ENCODE data around the gene PPP1R11.

Gene PPP1R11

GRCh38 chr6:30061858-30062458 lies 5.0 kb upstream of the PPP1R11 start:
- Histone ChIP-seq H3K4me1 (ENCODE audit: control insufficient read depth, insufficient read depth, low read length) (peaks cover 23% of the 10 kb centered on the region), H3K4me2 (ENCODE audit: low read length) (peak overlapping the region; percentile 93), H3K4me3 (ENCODE audit: low read length) (peak overlapping the region; percentile 92)

GRCh38 chr6:30062471-30063178 lies 4.4 kb upstream of the PPP1R11 start:
- Histone ChIP-seq H3K9me3 (replicated peaks; ENCODE audit: low read length) (no peaks in the 10 kb centered on the region), H3K36me3 (ENCODE audit: insufficient read depth, low read length) (peaks cover 9% of the 10 kb centered on the region), H3K9ac (ENCODE audit: low read depth, low read length) (peak overlapping the region; percentile 97), H3K27me3 (ENCODE audit: control insufficient read depth, insufficient read depth, low read length) (no peaks in the 10 kb centered on the region), H3K4me3 (ENCODE audit: low read length) (peak overlapping the region; percentile 92), H3K4me2 (ENCODE audit: low read length) (peak overlapping the region; percentile 93), H3K4me1 (ENCODE audit: control insufficient read depth, insufficient read depth, low read length) (peaks cover 23% of the 10 kb centered on the region)

More at GRCh38 chr6:30061858-30062458, 5.0 kb upstream of the PPP1R11 start:
- no peaks in the 10 kb centered on the region for H3K9me3 ChIP-seq (replicated peaks; ENCODE audit: low read length)
- H3K27me3 ChIP-seq (ENCODE audit: control insufficient read depth, insufficient read depth, low read length), result no peaks in the 10 kb centered on the region
- H3K9ac ChIP-seq (ENCODE audit: low read depth, low read length), result peak overlapping the region; percentile 97
- H3K36me3 ChIP-seq (ENCODE audit: insufficient read depth, low read length), result peaks cover 13% of the 10 kb centered on the region

GRCh38 chr6:30063315-30063714 lies 3.7 kb upstream of the PPP1R11 start:
- Histone ChIP-seq H3K4me3 (ENCODE audit: low read length) (no peak overlapping the region), H3K4me2 (ENCODE audit: low read length) (no peak overlapping the region)

GRCh38 chr6:30066082-30066481 lies 916 bp upstream of the PPP1R11 start:
- Histone ChIP-seq H3K36me3 (ENCODE audit: insufficient read depth, low read length) (peaks cover 23% of the 10 kb centered on the region), H3K9me3 (replicated peaks; ENCODE audit: low read length) (no peaks in the 10 kb centered on the region), H3K9ac (ENCODE audit: low read depth, low read length) (peak overlapping the region; percentile 75), H3K4me1 (ENCODE audit: control insufficient read depth, insufficient read depth, low read length) (peaks cover 22% of the 10 kb centered on the region), H3K4me3 (ENCODE audit: low read length) (peak overlapping the region; percentile 75), H3K4me2 (ENCODE audit: low read length) (peak overlapping the region; percentile 89), H3K27me3 (ENCODE audit: control insufficient read depth, insufficient read depth, low read length) (no peaks in the 10 kb centered on the region)

More at GRCh38 chr6:30063315-30063714, 3.7 kb upstream of the PPP1R11 start:
- H3K9ac ChIP-seq (ENCODE audit: low read depth, low read length), result no peak overlapping the region
- H3K36me3 ChIP-seq (ENCODE audit: insufficient read depth, low read length), result peaks cover 9% of the 10 kb centered on the region
- H3K27me3 ChIP-seq (ENCODE audit: control insufficient read depth, insufficient read depth, low read length), result no peaks in the 10 kb centered on the region
- no peaks in the 10 kb centered on the region for H3K9me3 ChIP-seq (replicated peaks; ENCODE audit: low read length)
- H3K4me1 ChIP-seq (ENCODE audit: control insufficient read depth, insufficient read depth, low read length), result peaks cover 28% of the 10 kb centered on the region

GRCh38 chr6:30067460-30068139 lies 602 bp downstream of the PPP1R11 start:
- Histone ChIP-seq H3K27me3 (ENCODE audit: control insufficient read depth, insufficient read depth, low read length) (peaks cover 13% of the 10 kb centered on the region), H3K9me3 (replicated peaks; ENCODE audit: low read length) (no peaks in the 10 kb centered on the region), H3K9ac (ENCODE audit: low read depth, low read length) (peak overlapping the region; percentile 86), H3K4me2 (ENCODE audit: low read length) (peak overlapping the region; percentile 80), H3K4me1 (ENCODE audit: control insufficient read depth, insufficient read depth, low read length) (peaks cover 17% of the 10 kb centered on the region), H3K4me3 (ENCODE audit: low read length) (peak overlapping the region; percentile 75), H3K36me3 (ENCODE audit: insufficient read depth, low read length) (peaks cover 23% of the 10 kb centered on the region)

- Histone ChIP-seq H3K9ac (ENCODE audit: low read depth, low read length) (no peak overlapping the region), H3K36me3 (ENCODE audit: insufficient read depth, low read length) (peaks cover 14% of the 10 kb centered on the region), H3K9me3 (replicated peaks; ENCODE audit: low read length) (no peaks in the 10 kb centered on the region), H3K4me3 (ENCODE audit: low read length) (no peak overlapping the region), H3K4me2 (ENCODE audit: low read length) (no peak overlapping the region), H3K4me1 (ENCODE audit: control insufficient read depth, insufficient read depth, low read length) (peaks cover 18% of the 10 kb centered on the region), H3K27me3 (ENCODE audit: control insufficient read depth, insufficient read depth, low read length) (peaks cover 50% of the 10 kb centered on the region)
These were observed 4.3 kb downstream of the PPP1R11 start for GRCh38 chr6:30071081-30071818.

GRCh38 chr6:30071858-30072257 lies 4.9 kb downstream of the PPP1R11 start:
- H3K36me3 ChIP-seq (ENCODE audit: insufficient read depth, low read length), result peaks cover 14% of the 10 kb centered on the region
- no peaks in the 10 kb centered on the region for H3K9me3 ChIP-seq (replicated peaks; ENCODE audit: low read length)
- H3K9ac ChIP-seq (ENCODE audit: low read depth, low read length), result no peak overlapping the region
- peaks cover 16% of the 10 kb centered on the region for H3K4me1 ChIP-seq (ENCODE audit: control insufficient read depth, insufficient read depth, low read length)
- peaks cover 56% of the 10 kb centered on the region for H3K27me3 ChIP-seq (ENCODE audit: control insufficient read depth, insufficient read depth, low read length)
- no peak overlapping the region for H3K4me2 ChIP-seq (ENCODE audit: low read length)
- H3K4me3 ChIP-seq (ENCODE audit: low read length), result no peak overlapping the region

GRCh38 chr6:30073489-30074235 lies 6.7 kb downstream of the PPP1R11 start:
- H3K9me3 ChIP-seq (replicated peaks; ENCODE audit: low read length), result no peaks in the 10 kb centered on the region
- peaks cover 10% of the 10 kb centered on the region for H3K4me1 ChIP-seq (ENCODE audit: control insufficient read depth, insufficient read depth, low read length)
- peaks cover 74% of the 10 kb centered on the region for H3K27me3 ChIP-seq (ENCODE audit: control insufficient read depth, insufficient read depth, low read length)
- H3K4me3 ChIP-seq (ENCODE audit: low read length), result no peak overlapping the region
- H3K36me3 ChIP-seq (ENCODE audit: insufficient read depth, low read length), result peaks cover 14% of the 10 kb centered on the region
- H3K4me2 ChIP-seq (ENCODE audit: low read length), result no peak overlapping the region
- no peak overlapping the region for H3K9ac ChIP-seq (ENCODE audit: low read depth, low read length)

- Histone ChIP-seq H3K4me2 (ENCODE audit: low read length) (peak overlapping the region; percentile 56), H3K36me3 (ENCODE audit: insufficient read depth, low read length) (peaks cover 10% of the 10 kb centered on the region), H3K4me3 (ENCODE audit: low read length) (no peak overlapping the region), H3K9me3 (replicated peaks; ENCODE audit: low read length) (no peaks in the 10 kb centered on the region), H3K4me1 (ENCODE audit: control insufficient read depth, insufficient read depth, low read length) (peaks cover 10% of the 10 kb centered on the region), H3K9ac (ENCODE audit: low read depth, low read length) (no peak overlapping the region), H3K27me3 (ENCODE audit: control insufficient read depth, insufficient read depth, low read length) (peaks cover 82% of the 10 kb centered on the region)
These were observed 7.5 kb downstream of the PPP1R11 start for GRCh38 chr6:30074331-30075093.

GRCh38 chr6:30075094-30075789 lies 8.2 kb downstream of the PPP1R11 start, which contains the start of gene RNF39:
Gene RNF39, minus strand, starts transcription at chr6:30075769. Its CDS starts 184 bp downstream, at chr6:30075585.
- no peak within 1 kb of the TSS for H3K9ac ChIP-seq (ENCODE audit: low read depth, low read length)
- peaks cover 89% of the 10 kb centered on the region for H3K27me3 ChIP-seq (ENCODE audit: control insufficient read depth, insufficient read depth, low read length)
- H3K4me1 ChIP-seq (ENCODE audit: control insufficient read depth, insufficient read depth, low read length), result peaks cover 10% of the 10 kb centered on the region
- peaks cover 2% of the 10 kb centered on the region for H3K36me3 ChIP-seq (ENCODE audit: insufficient read depth, low read length)
- H3K9me3 ChIP-seq (replicated peaks; ENCODE audit: low read length), result no peaks in the 10 kb centered on the region
- H3K4me3 ChIP-seq (ENCODE audit: low read length), result no peak within 1 kb of the TSS
- H3K4me2 ChIP-seq (ENCODE audit: low read length), result peak within 1 kb of the TSS; percentile 56
